ENCODE results near the gene RPS2.

The RPS2 gene

GRCh38 chr16:1918351-1919326, 46.0 kb downstream of the RPS2 start, which contains the start of gene HS3ST6:
Gene HS3ST6 (minus strand): TSS chr16:1918415. CDS start chr16:1918323, 92 bp downstream.
- DNase-seq (ENCODE audit: low read depth), result no peak

- no peak for DNase-seq (ENCODE audit: low read depth)
These were observed 46.8 kb downstream of the RPS2 start for GRCh38 chr16:1917665-1918350.

DNA sequence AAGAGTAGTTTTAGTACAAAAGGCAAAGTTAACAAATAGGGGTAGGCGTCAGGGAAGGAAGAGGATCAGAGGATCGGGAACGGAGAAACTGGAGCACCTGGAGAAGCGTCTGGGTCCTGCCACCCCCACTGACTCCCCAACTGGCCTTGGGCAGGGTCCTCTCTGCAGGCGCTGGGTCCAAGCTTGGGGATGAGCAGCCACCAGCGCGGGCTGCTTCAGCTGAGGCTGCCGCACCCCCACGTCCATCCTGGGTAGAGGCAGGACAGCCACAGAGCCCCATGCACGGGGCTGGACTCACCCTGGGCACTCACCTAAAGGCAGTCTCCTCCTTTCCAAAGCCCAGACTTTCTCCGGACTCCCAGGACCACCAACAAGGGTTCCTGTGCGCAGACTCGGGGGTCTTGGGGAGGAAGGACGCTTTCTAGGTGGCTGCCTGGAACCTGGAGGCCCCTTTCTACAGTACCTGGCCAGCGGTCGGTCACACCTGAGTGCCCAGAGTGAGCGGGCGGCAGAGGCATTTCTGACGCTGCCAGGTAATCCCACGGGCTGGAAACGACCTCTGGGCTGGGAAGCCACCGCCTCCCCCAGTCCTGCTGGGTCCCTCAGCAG, 47.5 kb downstream of the RPS2 start:
- no peak for DNase-seq (ENCODE audit: low read depth)

DNA sequence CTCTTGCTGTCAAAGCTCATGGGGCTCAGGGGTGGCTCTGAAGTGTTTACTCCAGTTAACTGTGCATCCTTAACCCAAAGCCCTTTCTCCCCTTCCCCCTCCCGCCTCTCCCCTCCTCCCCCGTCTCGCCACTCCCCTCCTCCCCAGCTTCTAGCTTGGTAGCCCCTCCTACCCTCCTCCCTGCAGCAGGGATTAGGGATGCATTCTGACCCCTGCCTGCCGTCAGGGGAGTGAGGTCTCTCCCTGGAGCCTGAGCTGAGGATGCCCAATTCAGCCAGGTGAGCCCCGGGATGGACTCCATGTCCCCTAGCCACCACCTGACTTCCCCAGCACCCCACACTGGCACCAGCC, 48.0 kb downstream of the RPS2 start:
- no peak for DNase-seq (ENCODE audit: low read depth)

- no peak for DNase-seq (ENCODE audit: low read depth)
These were observed 48.6 kb downstream of the RPS2 start for GRCh38 chr16:1915732-1916639.

DNA sequence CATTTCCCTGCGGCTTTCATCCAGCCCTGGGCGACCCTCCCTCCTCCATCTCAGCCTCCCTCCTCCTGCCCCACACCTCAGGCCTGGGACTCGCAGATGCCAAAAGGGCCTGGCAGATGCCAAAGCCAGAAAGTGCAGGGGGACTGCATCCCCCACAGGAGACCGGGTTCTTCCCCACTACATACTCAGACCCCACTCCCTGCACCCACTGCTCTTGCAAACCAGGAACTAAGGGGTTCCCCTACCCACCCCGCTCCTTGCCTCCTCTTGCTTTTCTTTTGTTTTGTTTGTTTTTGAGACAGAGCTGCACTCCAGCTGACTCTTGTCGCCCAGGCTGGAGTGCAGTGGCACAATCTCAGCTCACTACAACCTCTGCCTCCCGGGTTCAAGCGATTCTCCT, 49.6 kb downstream of the RPS2 start:
- no peak for DNase-seq (ENCODE audit: low read depth)

DNA sequence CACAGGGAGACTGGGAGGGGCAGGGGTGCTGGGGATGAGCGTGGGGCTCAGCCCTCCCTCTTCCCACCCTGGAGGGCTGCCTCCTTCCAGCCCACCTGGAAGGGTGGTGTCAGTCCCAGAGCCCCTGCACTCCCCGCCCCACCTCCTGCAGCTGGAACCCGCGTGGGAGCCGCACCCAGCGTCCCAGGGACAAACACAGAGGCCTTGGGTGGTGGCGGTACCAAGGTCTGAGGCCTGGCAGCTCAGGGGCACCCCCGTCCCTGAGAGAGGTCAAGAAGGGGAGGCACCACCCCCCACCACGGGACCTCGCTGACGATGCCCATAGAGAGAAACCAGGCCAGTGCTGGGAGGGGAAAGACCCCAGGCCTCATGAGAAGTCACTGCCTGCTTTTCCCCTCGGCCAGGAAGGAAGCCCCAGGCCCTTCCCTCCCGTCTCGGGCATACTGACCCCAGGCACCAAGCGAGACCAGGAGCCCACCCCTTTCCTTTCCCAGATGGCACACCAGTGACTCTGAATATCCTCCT, 50.5 kb downstream of the RPS2 start:
- no peak for DNase-seq (ENCODE audit: low read depth)

DNA sequence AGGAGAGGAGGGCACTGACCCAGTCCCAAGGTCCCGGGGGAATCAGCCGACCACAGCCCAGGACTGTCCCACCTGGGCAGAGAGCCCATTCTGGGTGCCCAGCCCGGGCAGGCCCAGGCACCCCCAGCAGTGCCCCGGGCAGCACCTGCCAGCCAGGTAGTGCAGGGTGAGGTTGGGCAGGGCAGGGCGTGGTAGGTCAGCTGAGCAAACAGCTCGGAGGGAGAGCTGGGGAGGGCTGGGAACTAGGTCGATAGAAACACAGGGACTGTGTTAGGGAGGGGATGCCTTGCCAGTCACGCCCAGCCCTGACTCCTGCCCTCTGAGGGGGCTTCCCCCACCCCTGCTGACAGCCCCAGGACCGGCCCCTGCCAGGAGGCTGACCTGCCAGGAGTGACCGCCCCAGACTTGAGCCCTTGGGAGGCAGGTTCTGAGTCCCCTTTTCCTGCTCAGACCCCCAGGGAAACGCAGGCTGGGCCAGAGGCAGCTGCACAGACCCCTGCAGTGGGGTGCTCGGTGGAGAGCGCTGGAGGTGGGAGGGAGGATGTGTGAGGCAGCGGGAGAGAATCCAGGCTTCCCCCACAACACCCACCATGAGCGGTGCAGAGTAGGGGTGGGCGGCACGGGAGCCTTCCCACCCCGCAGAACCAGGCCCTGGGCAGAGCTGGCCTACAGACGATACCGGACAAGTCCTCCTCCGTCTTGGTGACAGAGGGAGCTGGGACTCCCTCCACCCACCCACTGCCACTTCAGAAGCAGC, 51.1 kb downstream of the RPS2 start:
- no peak for DNase-seq (ENCODE audit: low read depth)

GRCh38 chr16:1912215-1912543, 52.4 kb downstream of the RPS2 start:
- DNase-seq (ENCODE audit: low read depth), result no peak
